Suppressor macrophage (primary cell): ENCODE results near the gene OPCML.

ENCODE experiments used
- DNase-seq, 4 experiments: peaks; one replicate each; pipeline ENCODE4 v3.0.0-alpha.2; 2020 to 2022

The OPCML gene

GRCh38 chr11:132531921-132532320 lies 1000.4 kb downstream of the OPCML start:
- no peak for DNase-seq

DNA sequence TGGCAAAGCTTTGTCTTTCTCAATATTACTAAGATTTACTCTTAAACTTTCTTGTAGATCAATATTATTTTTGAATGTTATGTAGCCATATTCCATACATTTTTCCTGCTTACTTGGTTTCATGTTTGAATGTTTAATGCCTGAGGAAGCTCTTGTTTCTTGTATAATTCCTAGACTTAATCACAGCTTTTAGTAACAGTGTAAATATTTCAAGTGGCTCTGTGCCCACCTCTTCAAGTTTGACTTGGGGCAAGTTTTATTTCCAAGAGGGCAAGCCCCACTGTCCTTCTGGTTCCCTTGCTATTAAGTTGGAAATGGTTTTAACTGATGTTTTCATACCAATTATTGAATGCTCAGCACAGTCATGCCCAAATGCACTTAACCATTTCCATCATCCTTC lies 1004.1 kb downstream of the OPCML start:
- DNase-seq = no peak

DNA sequence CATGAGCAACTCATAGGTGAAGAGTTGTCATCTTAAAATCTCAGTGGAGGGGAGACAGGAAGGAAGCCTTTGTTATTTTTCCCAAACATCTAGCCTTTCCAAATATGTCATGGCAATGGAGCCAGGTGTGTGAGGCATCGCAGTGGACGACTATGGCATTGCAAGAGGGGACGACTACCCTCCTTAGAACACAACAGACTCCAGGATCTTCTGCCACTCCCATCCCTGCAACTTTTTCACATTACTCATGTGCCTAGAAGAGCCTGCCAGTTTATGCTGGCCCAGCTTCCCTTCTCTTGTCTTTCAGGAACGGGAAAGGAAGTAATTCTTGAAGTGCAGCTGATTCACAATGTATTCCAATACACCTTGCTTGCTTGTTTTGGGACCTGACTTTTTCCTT lies 1008.4 kb downstream of the OPCML start:
- no peak for DNase-seq

- DNase-seq = no peak
Observed at GRCh38 chr11:132520199-132520598, 1012.1 kb downstream of the OPCML start.

DNA sequence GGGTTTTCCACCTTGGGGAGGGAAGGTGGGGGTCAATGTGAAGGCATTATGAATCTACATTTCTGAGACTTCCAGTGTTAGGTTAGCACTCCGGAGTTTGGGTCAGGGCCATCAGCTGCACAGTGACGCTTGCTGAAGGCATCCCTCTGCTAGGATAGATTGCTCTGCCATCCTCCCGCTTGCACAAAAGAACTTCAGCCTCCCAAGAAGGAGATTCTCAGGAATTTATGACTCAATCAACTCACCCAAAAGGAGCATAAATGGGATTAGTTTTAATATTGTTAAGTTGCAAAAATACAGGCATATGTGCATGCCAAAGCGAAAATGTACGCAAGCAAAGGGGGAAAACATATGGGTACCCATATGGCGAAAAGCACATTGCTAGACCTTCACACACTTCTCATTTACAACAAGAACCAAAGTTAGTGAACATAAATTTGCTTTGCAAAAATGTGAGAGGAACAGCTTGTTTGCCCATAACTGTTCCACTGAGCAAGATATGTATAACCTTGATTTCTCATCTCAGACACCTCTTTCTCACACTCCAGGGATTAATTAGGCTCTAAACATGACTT lies 1013.0 kb downstream of the OPCML start:
- no peak for DNase-seq

DNA sequence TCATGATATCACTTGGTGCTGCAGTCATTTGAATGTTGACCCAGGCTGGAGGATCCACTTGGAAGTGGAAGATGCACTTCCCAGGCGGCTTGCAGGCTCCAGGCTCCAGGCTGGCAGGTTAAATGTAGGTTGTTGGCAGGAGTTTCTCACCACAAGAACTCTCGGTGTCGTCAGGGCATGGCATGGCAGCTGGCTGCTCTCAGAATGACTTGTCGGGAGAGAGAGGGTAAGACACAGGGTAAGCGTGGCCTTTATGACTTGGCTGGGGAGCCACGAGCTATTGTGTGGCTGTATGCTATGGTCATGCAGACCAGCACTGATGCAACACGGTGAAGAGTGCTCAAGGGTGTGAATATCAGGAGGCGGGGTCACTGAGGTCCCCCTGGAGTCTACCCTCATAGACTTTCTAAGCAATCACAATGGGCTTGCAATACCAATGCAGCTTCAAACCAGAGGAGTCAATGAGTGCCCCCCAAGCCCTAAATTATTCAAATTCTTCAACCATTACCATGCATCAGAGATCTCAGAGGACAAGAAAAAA lies 1027.7 kb downstream of the OPCML start:
- DNase-seq = no peak

DNA sequence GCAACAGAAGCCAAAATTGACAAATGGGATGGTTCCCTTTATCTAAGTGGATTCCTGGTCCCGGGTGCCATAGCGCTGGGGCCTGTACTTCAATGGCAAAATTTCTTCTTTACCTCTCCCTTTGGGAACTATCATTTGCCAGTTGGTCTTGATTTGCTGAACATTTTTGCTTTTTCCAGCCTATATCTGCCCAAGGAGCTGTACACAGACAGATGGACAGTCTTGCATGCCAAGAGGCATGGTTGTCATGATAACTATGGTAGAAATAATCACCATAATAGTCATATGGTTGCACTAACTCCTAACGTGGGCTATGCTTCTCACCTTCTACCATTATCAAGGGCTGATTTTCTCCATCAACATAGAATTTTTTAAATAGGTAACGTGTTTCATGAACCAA lies 1030.9 kb downstream of the OPCML start:
- DNase-seq = no peak

DNA sequence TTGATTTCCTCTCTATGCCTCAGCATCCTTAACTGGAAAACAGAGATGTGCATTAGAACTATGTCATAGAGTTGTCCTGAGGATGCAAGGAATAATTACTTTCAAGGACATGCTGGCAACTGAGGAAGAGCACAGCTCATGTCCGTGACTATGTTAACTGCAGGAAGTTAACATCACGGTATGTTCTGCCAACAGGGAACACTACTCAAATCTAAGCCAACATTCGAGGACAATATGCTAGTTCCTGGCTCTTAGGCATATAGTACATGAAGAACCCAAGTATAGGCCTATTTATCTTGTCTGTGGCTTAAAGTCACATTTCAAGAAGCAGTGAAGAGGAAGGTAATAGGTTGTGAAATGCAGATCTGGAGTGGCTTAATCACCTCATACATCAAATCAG lies 1032.6 kb downstream of the OPCML start:
- DNase-seq = no peak

GRCh38 chr11:132496341-132496740 lies 1036.0 kb downstream of the OPCML start:
- no peak for DNase-seq

GRCh38 chr11:132493801-132494200 lies 1038.5 kb downstream of the OPCML start:
- DNase-seq = no peak

DNA sequence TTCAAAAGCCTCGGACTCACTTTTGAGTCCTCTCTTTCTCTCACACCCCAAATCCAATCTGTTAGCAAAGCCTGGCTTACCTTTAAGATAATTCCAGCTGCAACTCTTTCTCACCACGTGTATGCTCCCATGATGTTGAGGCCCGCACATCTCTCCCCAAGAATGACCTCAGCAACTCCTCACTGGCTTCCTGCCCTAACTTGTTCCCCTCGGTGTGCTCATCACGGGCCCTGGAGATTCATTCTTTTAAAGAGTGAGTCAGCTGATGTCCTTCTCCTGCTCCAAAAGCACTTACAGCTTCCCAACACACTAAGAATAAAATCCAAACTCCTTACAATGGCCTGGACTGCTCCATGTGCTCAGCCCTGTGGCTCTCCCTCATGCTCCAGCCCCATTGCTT lies 1041.3 kb downstream of the OPCML start:
- DNase-seq = no peak

GRCh38 chr11:132486060-132486459 lies 1046.2 kb downstream of the OPCML start:
- no peak for DNase-seq

DNA sequence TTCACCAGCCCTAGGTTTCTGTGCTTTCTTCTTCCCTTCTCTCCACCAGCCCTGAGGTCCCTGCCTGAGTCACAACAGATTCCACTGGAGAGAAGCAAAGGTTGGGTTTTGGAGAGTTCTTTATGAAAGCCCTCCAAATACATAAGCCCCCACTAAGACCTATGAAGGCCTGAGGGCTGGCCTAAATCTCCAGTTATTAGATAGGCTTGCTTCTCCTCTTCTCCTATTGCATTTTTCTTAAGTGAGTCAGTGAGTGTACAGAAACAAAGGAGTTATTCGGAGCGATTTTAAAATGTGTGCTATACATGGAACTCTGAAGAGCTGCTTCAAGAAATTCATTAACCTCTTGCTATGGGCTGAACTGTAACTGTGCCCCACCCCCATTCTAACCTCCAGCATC lies 1057.3 kb downstream of the OPCML start:
- DNase-seq = no peak

- no peak for DNase-seq
Observed at GRCh38 chr11:132472411-132473172, 1059.7 kb downstream of the OPCML start.

- no peak for DNase-seq
Observed at GRCh38 chr11:132471466-132471865, 1060.8 kb downstream of the OPCML start.

DNA sequence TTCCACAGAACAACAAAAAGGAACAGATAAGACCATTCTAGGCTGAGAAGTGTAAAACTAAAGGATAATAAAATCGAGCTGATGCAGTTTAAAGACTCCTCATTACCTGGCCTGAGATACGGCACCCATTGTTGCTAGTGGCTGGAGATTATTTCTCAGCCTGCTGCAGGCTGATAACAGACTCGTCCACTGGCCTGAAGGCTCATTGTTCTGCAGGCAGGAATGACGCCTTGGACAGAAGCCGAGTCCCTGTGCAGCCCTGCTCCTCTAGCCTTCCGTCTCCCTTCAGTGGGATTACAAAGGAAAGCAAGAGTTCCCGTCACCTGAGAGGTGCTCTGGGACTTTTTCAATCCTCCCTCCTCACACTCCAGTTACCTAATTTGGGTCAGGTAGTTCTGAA lies 1065.3 kb downstream of the OPCML start:
- DNase-seq = no peak

- DNase-seq = no peak
Observed at GRCh38 chr11:132464939-132465338, 1067.4 kb downstream of the OPCML start.

GRCh38 chr11:132464003-132464342 lies 1068.3 kb downstream of the OPCML start:
- DNase-seq = no peak

DNA sequence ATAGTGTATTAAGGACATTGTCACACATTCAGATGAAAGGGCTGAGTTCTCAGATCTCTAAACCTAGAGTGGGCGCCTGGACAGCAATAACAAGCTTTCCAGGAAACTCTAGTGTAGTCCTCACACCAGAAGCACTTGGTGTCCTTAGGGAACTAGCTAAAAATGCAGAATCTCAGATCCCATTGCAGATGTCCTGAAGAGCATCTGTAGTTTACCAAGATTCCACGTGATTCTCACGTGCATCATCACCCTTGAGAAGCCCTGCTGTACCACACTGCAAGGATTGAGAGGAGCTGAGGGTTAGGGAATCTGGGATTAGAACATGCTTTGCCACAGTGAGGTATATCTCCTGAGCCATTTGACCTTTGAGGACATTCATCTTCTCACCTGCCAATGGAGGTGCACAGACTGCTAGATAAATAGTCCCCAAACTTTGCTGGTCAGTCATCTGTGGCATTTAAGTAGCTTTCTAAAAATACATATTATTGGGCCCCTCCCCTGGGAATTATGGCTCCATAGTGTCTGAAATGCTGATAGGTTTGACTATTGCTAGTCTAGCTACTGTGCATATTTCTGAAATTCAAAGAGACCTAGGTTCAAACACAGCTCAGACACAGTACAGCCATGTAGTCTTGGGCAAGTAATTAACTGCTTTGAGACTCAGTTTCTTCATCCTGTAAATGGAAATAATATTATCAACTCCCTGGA lies 1068.9 kb downstream of the OPCML start:
- DNase-seq = no peak

DNA sequence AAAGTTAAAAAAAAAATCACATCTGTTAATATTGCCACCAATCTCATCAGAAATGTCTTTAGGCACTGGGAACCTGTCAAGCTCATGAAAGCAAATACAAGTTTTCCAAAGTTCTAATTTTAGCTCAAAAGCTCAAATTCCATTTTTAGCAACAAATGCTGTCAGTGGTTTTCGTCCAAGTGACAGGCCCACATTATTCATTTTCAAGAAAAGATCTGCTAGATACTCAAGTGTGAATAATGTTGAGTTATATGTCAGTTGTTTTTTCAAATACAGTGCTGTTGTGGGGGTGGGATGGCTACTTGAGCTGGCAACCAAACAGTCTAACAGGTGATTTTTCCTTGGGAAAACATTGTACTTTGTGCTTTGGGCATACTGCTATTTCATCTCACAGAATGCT lies 1072.6 kb downstream of the OPCML start:
- DNase-seq = no peak

DNA sequence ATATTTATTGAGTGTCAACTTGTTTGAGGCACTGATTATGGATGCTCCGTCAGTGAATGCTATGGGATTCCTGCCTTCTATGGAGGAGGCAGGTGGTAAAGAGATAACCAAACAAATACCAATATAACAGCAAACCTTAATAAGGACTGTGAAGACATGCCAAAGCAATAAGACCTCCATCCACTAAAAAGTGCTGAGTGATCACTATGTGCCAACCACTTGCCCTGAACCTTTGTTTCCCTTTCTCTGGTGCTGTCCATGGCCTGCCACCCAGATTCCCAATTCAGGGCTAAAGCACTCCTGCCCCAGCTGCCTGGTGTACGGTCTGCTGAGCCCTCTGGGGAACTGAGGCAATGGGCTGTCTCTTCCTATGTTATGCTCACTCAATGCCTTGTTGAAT lies 1074.9 kb downstream of the OPCML start:
- DNase-seq = no peak

- no peak for DNase-seq
Observed at GRCh38 chr11:132456751-132457328, 1075.5 kb downstream of the OPCML start.

GRCh38 chr11:132455044-132455443 lies 1077.3 kb downstream of the OPCML start:
- DNase-seq = no peak

- DNase-seq = no peak
Observed at GRCh38 chr11:132453406-132453805, 1078.9 kb downstream of the OPCML start.
